Measurements from ENCODE around the gene YBX3.

The YBX3 gene

DNA sequence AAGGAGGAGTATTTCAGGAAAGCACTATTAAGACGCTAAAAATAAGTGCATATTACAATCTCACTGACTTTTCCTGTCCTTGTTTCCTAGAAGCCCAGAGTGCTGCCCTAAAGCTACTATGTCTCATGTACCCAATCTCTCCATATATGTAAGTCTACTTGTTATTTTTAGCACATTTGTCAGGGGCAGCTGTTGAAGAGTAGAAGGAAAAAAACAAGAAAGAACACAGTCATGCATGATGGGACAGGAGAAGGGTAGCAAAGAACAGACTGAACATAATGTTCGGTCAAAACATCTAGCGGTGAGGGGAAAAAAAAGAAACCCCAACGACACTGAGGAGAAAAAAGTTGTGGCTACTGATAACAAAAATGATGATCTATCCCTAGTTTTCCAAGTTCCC lies 14.3 kb downstream of the YBX3 start:
- no peak for DNase-seq (ENCODE audit: low spot score)
- TF ChIP-seq, protein P1, sequence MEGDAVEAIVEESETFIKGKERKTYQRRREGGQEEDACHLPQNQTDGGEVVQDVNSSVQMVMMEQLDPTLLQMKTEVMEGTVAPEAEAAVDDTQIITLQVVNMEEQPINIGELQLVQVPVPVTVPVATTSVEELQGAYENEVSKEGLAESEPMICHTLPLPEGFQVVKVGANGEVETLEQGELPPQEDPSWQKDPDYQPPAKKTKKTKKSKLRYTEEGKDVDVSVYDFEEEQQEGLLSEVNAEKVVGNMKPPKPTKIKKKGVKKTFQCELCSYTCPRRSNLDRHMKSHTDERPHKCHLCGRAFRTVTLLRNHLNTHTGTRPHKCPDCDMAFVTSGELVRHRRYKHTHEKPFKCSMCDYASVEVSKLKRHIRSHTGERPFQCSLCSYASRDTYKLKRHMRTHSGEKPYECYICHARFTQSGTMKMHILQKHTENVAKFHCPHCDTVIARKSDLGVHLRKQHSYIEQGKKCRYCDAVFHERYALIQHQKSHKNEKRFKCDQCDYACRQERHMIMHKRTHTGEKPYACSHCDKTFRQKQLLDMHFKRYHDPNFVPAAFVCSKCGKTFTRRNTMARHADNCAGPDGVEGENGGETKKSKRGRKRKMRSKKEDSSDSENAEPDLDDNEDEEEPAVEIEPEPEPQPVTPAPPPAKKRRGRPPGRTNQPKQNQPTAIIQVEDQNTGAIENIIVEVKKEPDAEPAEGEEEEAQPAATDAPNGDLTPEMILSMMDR (conservative IDR thresholded peaks at IDR 0.05; ENCODE audit: low read depth): no peak
- H3K27ac ChIP-seq: no peak overlapping the region
- POLR2A ChIA-PET (ENCODE audit: low non-redundant PET): no interaction called here
- CTCF ChIA-PET: no interaction called here

DNA sequence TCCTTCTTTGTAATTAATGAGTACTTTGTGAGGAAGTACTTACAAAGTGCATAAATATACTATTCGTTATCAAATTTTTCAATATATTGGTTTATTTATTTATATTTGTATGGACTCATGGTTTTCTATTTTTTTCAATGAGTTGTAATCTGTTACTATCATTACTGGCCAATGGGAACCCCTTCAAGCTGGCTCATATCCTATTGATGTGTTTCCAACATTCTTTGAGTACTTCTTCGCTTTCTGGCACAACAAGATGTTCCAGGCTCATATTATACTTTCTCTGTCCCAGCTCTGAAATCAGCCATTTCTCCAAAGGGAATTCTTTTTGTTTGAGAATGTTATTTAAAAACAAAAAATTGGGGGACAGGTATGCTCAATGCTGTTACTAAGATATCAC lies 17.5 kb downstream of the YBX3 start:
- H3K27ac ChIP-seq: no peak overlapping the region
- DNase-seq (ENCODE audit: low spot score): no peak
- ChIA-PET CTCF (no interaction called here), POLR2A (ENCODE audit: low non-redundant PET) (no interaction called here)
- TF ChIP-seq, protein P1 (conservative IDR thresholded peaks at IDR 0.05; ENCODE audit: low read depth): no peak

DNA sequence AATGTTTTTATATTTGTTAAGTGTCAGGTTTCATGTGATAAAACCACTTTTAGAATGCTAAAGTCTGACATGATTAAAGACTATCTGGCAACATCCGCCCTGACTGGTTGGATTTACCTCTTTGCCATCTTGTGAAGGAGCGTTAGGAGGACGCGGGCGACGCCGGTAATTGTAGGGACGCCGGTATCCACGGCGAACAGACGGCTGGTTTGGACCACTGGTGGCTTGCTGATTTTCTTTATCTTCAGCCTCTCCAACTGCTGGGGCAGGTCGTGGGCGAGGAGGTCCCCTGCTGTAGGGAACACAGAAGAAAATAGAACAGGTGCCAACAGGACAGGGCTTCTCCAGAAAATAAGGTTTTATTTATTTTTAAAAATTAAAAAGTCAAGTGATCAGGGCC lies 21.3 kb downstream of the YBX3 start:
- POLR2A ChIA-PET (ENCODE audit: low non-redundant PET): no interaction called here
- TF ChIP-seq, protein P1 (conservative IDR thresholded peaks at IDR 0.05; ENCODE audit: low read depth): no peak
- CTCF ChIA-PET: no interaction called here
- DNase-seq (ENCODE audit: low spot score): no peak
- no peak overlapping the region for H3K27ac ChIP-seq

DNA sequence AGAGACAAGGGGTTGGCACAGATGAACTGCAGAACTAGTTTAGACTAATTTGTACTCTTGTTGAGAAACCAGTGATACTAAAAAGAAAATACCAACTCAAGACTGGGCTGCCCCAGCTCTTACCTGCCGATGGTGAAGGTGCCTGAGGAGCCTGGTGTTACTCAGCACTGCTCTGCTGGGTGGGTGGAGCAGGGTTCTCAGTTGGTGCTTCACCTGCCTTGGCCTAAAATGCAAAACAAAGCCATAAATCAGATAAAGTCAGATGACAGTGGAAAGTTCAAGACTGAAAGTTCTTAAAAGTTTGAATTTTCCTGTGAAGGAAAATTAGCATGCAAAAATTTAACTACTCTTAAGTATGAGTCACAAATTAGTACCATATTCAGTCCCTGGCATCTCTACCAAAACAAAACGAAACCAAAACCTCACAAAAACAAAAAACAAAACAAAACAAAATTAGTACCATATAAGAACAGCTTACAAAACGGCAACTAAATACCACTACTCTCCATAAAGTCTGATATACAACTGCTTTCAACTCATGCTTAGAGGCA lies 21.9 kb downstream of the YBX3 start:
- ChIA-PET CTCF (no interaction called here), POLR2A (ENCODE audit: low non-redundant PET) (no interaction called here)
- DNase-seq (ENCODE audit: low spot score): no peak
- no peak overlapping the region for H3K27ac ChIP-seq
- TF ChIP-seq, protein P1 (conservative IDR thresholded peaks at IDR 0.05; ENCODE audit: low read depth): no peak

DNA sequence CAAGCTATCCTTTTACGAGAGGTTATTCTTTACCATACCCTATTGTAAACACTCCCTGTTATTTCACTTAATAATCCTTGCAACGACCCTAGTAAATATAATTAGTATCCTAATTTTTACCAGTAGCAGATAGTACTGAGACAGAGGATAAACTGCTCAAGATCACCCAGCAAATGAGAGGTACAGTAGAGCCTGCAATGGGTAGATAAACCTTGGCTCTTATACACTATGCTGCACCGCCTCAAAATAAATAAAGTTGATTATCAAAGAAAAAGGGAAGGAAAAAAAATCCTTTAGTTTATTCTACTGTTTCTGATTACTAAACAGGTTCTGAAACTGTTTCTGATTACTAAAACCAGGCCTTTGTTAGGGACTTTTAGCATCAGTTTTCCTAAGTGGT lies 22.5 kb downstream of the YBX3 start:
- DNase-seq (ENCODE audit: low spot score): no peak
- ChIA-PET POLR2A (ENCODE audit: low non-redundant PET) (no interaction called here), CTCF (interaction anchor here (0.7 kb wide), 2 partner anchors 10 to 49 kb away, joined by 3 read pairs; no protein-coding TSS in a partner anchor)
- no peak overlapping the region for H3K27ac ChIP-seq
- TF ChIP-seq, protein P1 (conservative IDR thresholded peaks at IDR 0.05; ENCODE audit: low read depth): no peak

GRCh38 chr12:10697862-10698261 lies 25.3 kb downstream of the YBX3 start:
- CTCF ChIA-PET: interaction anchor here (0.6 kb wide), 1 partner anchor 62 kb away, joined by 3 read pairs; no protein-coding TSS in a partner anchor
- no peak overlapping the region for H3K27ac ChIP-seq
- POLR2A ChIA-PET (ENCODE audit: low non-redundant PET): no interaction called here
- DNase-seq (ENCODE audit: low spot score): no peak
- TF ChIP-seq, protein P1 (conservative IDR thresholded peaks at IDR 0.05; ENCODE audit: low read depth): no peak
